Right lobe of liver (tissue), 4 donors: ENCODE data around the gene KLHL14.

Source experiments
- CTCF ChIP-seq, 4 donors: fragments of 200-600 bp in 3 of 4; fragments of 450-650 bp in 1 of 4; IDR thresholded peaks; one replicate each; pipeline versions ENCODE4 v1.5.1 to v1.8.0; 2016 to 2022; ENCODE audit warnings: antibody characterized with exemption in 4 of 4, mild to moderate bottlenecking in 2 of 4
- POLR2A ChIP-seq: fragments of 450-650 bp; IDR thresholded peaks from one replicate; pipeline ENCODE4 v1.6.1; 2017; ENCODE audit warnings: antibody characterized with exemption, mild to moderate bottlenecking
- donor health status: DM: no; HTN: no; CAD: no.
- donor health status: DM: no; HTN: no; CAD: no.
- donor health status: DM: no; HTN: yes; CAD: no.

GRCh38 chr18:32711862-32712261 lies 61.0 kb downstream of the KLHL14 start:
- no peak for TF ChIP-seq POLR2A
- TF ChIP-seq CTCF (IDR thresholded peaks at IDR 0.05) = no peak
